Upper lobe of left lung (tissue), 4 donors: ENCODE data around the gene CMSS1.

Experiments
- CTCF ChIP-seq, 6 experiments: fragments of 450-650 bp in 4 of 6; fragments of 200-600 bp in 2 of 6; sonication (generic) in 2 of 6; IDR thresholded peaks; one replicate each; pipeline ENCODE4 v1.5.1; 2016 to 2019; ENCODE audit warnings: antibody characterized with exemption in 6 of 6
- POLR2A ChIP-seq, 4 donors: fragments of 450-650 bp; IDR thresholded peaks; one replicate each; pipeline ENCODE4 v1.5.1; 2016 to 2017; ENCODE audit warnings: antibody characterized with exemption in 4 of 4, mild to moderate bottlenecking in 2 of 4
- POLR2AphosphoS5 ChIP-seq, 2 donors: sonication (generic); formaldehyde crosslinking; IDR thresholded peaks; one replicate each; pipeline ENCODE4 v1.5.1; 2017; ENCODE audit warnings: antibody characterized with exemption in 2 of 2

- no peak for TF ChIP-seq CTCF (IDR thresholded peaks at IDR 0.05)
- no peak for TF ChIP-seq POLR2AphosphoS5 (IDR thresholded peaks at IDR 0.05)
- TF ChIP-seq POLR2A (IDR thresholded peaks at IDR 0.05): no peak
Observed at GRCh38 chr3:99839613-99840012, 22.0 kb downstream of the CMSS1 start.
